AG04450 (cell line): ENCODE measurements around the gene ZBED5. TPM values are rescaled to one million over a fixed set of nuclear protein-coding genes. Genes with fewer than 3 reads are reported as not detected.

ENCODE experiments used
- CTCF ChIA-PET: fragments of 300-600, 350-600 bp; formaldehyde crosslinking; extraction: SDS; loops from one replicate; lab custom pipeline; 2022; ENCODE audit warnings: antibody characterized with exemption, inconsistent platforms; lab: Charles Lee
- POLR2A ChIA-PET: fragments of 350-600 bp; formaldehyde crosslinking; extraction: SDS; loops from one replicate; lab custom pipeline; 2021; ENCODE audit warnings: antibody characterized with exemption, inconsistent platforms; lab: Yijun Ruan, JAX
- DNase-seq: peaks from one replicate; pipeline ENCODE4 v3.0.0-alpha.2; 2011; ENCODE audit warnings: low read depth, low spot score
- H3K27ac ChIP-seq: one replicate; pipeline ENCODE4 v1.5.1; 2012; ENCODE audit warnings: low read depth, low read length, control low read depth
- H3K27me3 ChIP-seq: one replicate; pipeline ENCODE4 v1.6.0; 2012; ENCODE audit warnings: low read length; ENCODE audit not compliant: control insufficient read depth, insufficient read depth
- H3K4me3 ChIP-seq: 2 replicates; pipeline ENCODE4 v1.5.1; 2011; ENCODE audit warnings: mild to moderate bottlenecking, low read depth, low read length, control low read depth
- H3K9me3 ChIP-seq: 2 replicates; pipeline ENCODE4 v1.5.1; 2012; ENCODE audit warnings: low read length; ENCODE audit not compliant: control insufficient read depth, insufficient read depth
- polyA plus RNA-seq: library from polyadenylated mRNA; depleted of rRNA; stranded (reverse); fragments of >200 nt; gene quantifications from 2 replicates; pipeline ENCODE4 v1.2.3, GENCODE V29; 2011
- TF ChIP-seq, protein P1 (sequence below): IDR thresholded peaks from 2 replicates; pipeline ENCODE4 v1.5.1; 2011; ENCODE audit warnings: low read depth, low read length, control low read depth, inconsistent platforms

ZBED5 gene
- polyA plus RNA-seq, 1 experiment, result 87.7 TPM

- ChIA-PET POLR2A (interaction anchor here (0.7 to 4.5 kb wide), 5 partner anchors 9 to 90 kb away, joined by 4 to 101 read pairs (median 44); partner anchors contain the start of genes EIF4G2 and ZBED5), CTCF (interaction anchor here (0.5 to 2.0 kb wide), 5 partner anchors 20 to 926 kb away, joined by 3 to 7 read pairs (median 3); partner anchors contain the start of gene EIF4G2)
Observed at GRCh38 chr11:10899121-10899830, 41.4 kb upstream of the ZBED5 start.

DNA sequence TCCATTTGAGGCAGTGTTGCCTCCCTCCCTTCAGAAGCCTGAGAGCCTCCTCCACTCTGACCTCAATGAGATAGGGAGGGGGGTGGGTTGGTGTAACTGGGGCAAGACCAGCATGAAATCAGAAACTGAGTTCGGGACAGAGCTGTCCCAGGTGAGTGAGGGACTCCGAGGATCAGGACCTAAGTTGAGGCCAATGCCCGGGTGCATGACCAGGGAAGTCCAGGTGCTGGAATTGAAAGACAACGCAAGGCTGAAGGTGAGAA, 40.8 kb upstream of the ZBED5 start:
- no peaks in the 10 kb centered on the region for H3K9me3 ChIP-seq
- TF ChIP-seq, protein P1, sequence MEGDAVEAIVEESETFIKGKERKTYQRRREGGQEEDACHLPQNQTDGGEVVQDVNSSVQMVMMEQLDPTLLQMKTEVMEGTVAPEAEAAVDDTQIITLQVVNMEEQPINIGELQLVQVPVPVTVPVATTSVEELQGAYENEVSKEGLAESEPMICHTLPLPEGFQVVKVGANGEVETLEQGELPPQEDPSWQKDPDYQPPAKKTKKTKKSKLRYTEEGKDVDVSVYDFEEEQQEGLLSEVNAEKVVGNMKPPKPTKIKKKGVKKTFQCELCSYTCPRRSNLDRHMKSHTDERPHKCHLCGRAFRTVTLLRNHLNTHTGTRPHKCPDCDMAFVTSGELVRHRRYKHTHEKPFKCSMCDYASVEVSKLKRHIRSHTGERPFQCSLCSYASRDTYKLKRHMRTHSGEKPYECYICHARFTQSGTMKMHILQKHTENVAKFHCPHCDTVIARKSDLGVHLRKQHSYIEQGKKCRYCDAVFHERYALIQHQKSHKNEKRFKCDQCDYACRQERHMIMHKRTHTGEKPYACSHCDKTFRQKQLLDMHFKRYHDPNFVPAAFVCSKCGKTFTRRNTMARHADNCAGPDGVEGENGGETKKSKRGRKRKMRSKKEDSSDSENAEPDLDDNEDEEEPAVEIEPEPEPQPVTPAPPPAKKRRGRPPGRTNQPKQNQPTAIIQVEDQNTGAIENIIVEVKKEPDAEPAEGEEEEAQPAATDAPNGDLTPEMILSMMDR, result no peak
- ChIA-PET CTCF (interaction anchor here (0.7 kb wide), 1 partner anchor 19 kb away, joined by 4 read pairs; no protein-coding TSS in a partner anchor), POLR2A (interaction anchor here (3.0 to 4.5 kb wide), 3 partner anchors 32 to 90 kb away, joined by 44 to 101 read pairs (median 50); partner anchors contain the start of genes EIF4G2 and ZBED5)
- peak overlapping the region; percentile 45 for H3K4me3 ChIP-seq
- H3K27me3 ChIP-seq, result no peaks in the 10 kb centered on the region
- DNase-seq, result no peak
- peak overlapping the region; percentile 100 for H3K27ac ChIP-seq

More at GRCh38 chr11:10899121-10899830, 41.4 kb upstream of the ZBED5 start:
- H3K27ac ChIP-seq, result peak overlapping the region; percentile 100
- H3K4me3 ChIP-seq, result peak overlapping the region; percentile 45
- H3K9me3 ChIP-seq, result no peaks in the 10 kb centered on the region
- no peak for DNase-seq
- no peaks in the 10 kb centered on the region for H3K27me3 ChIP-seq
- TF ChIP-seq, protein P1, result no peak

DNA sequence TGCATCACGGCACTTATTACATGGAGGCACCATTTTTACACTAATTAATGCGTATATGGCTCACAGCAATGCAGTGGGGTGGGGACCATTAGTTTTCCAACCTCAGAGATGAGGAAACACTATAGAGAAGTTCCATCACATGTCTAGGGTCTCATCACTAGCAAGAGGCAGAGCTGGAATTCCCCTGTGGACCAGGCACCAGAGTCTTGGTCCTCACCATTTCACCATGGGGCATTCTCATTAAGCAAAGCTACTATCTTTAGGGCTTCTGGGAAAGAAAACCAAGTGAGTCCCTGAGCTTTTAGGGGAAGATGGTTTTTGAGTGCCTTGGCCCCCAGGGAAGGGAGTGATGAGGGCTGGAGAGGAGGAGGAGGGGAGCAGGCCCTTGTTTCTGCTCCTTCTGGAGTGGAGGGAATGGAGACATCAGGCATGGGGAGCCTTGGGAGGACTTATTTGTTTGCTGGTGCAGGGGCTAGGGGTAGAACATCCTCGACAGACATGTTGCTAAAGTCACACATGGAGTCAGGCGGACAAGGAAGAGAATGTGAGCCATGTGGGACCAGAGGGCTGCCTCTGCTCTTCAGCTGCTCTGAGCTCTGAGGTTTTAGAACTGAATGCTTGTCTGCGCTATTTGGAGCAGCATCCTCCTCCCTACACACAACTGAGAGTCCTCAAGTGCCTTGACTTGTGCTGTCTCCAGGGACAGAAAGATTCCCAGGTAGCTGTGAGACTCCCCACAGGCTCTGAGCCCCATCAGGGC, 40.3 kb upstream of the ZBED5 start:
- DNase-seq, result no peak
- H3K4me3 ChIP-seq, result peak overlapping the region; percentile 45; the same call in 1 of the 2 replicates
- H3K27me3 ChIP-seq, result no peaks in the 10 kb centered on the region
- TF ChIP-seq, protein P1, result no peak
- H3K9me3 ChIP-seq, result no peaks in the 10 kb centered on the region
- ChIA-PET CTCF (no interaction called here), POLR2A (interaction anchor here (3.0 to 4.5 kb wide), 3 partner anchors 33 to 89 kb away, joined by 44 to 101 read pairs (median 50); partner anchors contain the start of genes EIF4G2 and ZBED5)
- H3K27ac ChIP-seq, result peak overlapping the region; percentile 100

DNA sequence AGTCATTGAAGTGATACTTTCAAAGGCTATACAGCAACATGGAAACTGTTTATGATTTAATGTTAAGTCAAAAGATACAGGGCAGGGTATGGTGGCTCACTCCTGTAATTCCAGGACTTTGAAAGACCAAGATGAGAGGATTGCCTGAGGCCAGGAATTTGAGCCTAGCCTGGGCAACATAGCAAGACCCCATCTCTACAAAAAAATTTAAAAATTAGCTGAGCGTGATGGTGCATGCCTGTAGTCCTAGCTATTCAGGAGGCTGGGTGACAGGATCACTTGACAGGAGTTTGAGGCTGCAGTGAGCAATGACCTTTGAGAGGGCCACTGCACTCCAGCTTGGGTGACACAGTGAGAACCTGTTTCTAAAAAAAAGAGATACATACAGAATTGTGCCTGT, 39.3 kb upstream of the ZBED5 start:
- H3K9me3 ChIP-seq, result no peaks in the 10 kb centered on the region
- no peak for DNase-seq
- H3K27me3 ChIP-seq, result no peaks in the 10 kb centered on the region
- TF ChIP-seq, protein P1, result no peak
- CTCF ChIA-PET, result interaction anchor here (1.1 to 1.3 kb wide), 2 partner anchors 37 to 127 kb away, joined by 3 read pairs; no protein-coding TSS in a partner anchor
- POLR2A ChIA-PET, result interaction anchor here (4.5 kb wide), 1 partner anchor 88 kb away, joined by 101 read pairs; the partner anchor contains the start of gene EIF4G2
- H3K4me3 ChIP-seq, result no peak overlapping the region
- H3K27ac ChIP-seq, result no peak overlapping the region
